ENCODE data around the gene NSMF.
"Not testable (repeated sequence)": the region's sequence is repeated elsewhere in the genome, so short reads cannot be mapped to it uniquely, and the experiment has no call there.

The NSMF gene

GRCh38 chr9:137477778-137478612, 18.9 kb upstream of the NSMF start:
- DNase-seq, result no peak

GRCh38 chr9:137476856-137477255, 17.7 kb upstream of the NSMF start:
- DNase-seq, result no peak

- no peak for DNase-seq
Measured at GRCh38 chr9:137475666-137476065, 16.5 kb upstream of the NSMF start.

GRCh38 chr9:137474271-137474670, 15.1 kb upstream of the NSMF start:
- DNase-seq, result no peak

GRCh38 chr9:137470785-137471184, 11.7 kb upstream of the NSMF start:
- DNase-seq, result no peak

GRCh38 chr9:137467896-137468295, 8.8 kb upstream of the NSMF start:
- DNase-seq, result no peak

- DNase-seq, result no peak
Measured at GRCh38 chr9:137467161-137467581, 8.0 kb upstream of the NSMF start.

- not testable (repeated sequence) for DNase-seq
Measured at GRCh38 chr9:137466389-137467085, 7.4 kb upstream of the NSMF start.

GRCh38 chr9:137465720-137466388, 6.7 kb upstream of the NSMF start:
- DNase-seq, result no peak

GRCh38 chr9:137465000-137465719, 6.0 kb upstream of the NSMF start:
- DNase-seq, result no peak

- DNase-seq, result no peak
Measured at GRCh38 chr9:137464291-137464999, 5.3 kb upstream of the NSMF start.

- no peak for DNase-seq
Measured at GRCh38 chr9:137463931-137464290, 4.8 kb upstream of the NSMF start.

- DNase-seq, result no peak
Measured at GRCh38 chr9:137462986-137463930, 4.1 kb upstream of the NSMF start.

GRCh38 chr9:137462396-137462985, 3.4 kb upstream of the NSMF start:
- no peak for DNase-seq

GRCh38 chr9:137461663-137462395, 2.7 kb upstream of the NSMF start:
- DNase-seq, result no peak

- DNase-seq, result no peak
Measured at GRCh38 chr9:137461316-137461662, 2.2 kb upstream of the NSMF start.

- no peak for DNase-seq
Measured at GRCh38 chr9:137460363-137461315, 1.5 kb upstream of the NSMF start.

Data from nucleus accumbens (tissue), 56 donors.